Measurements from ENCODE around the gene ARL4C. TPM values are rescaled to one million over a fixed set of nuclear protein-coding genes. Genes with fewer than 3 reads are reported as not detected.

ARL4C gene
- total RNA-seq, 1 experiment from 2014 or later, result 81.2 TPM

DNA sequence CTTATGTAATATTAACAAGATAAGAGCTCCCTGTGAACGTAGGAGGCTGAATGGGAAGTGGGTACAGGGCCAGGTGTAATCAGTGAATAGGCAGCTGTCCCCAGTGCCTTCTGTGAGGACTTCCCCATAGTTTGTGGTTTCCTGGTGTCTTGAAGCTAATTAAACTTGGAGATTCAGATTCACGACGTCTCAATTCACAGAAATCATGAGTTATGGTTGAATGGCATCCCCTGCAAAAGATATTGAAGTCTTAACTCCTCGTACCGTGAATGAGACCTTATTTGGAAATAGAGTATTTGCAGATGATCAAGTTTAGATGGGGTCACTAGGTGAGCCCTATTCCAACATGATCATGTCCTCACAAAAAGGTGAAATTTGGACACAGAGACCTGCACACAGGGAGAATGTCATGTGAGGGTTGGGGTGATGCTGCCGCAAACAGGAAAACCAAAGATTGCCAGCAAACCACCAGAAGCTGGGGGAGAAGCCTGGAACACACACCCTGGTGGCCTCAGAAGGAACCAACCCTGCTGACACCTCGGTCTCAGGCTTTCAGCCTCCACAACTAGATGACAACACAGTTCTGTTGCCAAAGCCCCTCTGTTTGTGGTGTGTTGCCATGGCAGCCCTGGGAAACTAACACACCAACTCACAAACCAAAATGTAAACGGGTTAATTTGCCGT is 13.2 kb downstream of the ARL4C start:
- intact Hi-C loops (cut with micrococcal nuclease; ENCODE audit: unreplicated experiment), result no loop called here
- no TSS peak for BruUV-seq (replicated peaks)
- DNase-seq, result peak in 1 of 2 experiments; percentile 40
- H3K27ac Mint-ChIP-seq (ENCODE audit: unreplicated experiment), result no peak overlapping the region
- CTCF ChIA-PET, result no interaction called here
- H3K4me3 ChIP-seq (ENCODE audit: low read depth, low read length), result no peak overlapping the region
- peaks cover 6% of the 10 kb centered on the region for H3K36me3 Mint-ChIP-seq (ENCODE audit: insufficient read depth, unreplicated experiment)
- H3K9me3 ChIP-seq, result no peaks in the 10 kb centered on the region
- no peaks in the 10 kb centered on the region for H3K9me3 Mint-ChIP-seq (ENCODE audit: unreplicated experiment)
- TF ChIP-seq, protein P1, sequence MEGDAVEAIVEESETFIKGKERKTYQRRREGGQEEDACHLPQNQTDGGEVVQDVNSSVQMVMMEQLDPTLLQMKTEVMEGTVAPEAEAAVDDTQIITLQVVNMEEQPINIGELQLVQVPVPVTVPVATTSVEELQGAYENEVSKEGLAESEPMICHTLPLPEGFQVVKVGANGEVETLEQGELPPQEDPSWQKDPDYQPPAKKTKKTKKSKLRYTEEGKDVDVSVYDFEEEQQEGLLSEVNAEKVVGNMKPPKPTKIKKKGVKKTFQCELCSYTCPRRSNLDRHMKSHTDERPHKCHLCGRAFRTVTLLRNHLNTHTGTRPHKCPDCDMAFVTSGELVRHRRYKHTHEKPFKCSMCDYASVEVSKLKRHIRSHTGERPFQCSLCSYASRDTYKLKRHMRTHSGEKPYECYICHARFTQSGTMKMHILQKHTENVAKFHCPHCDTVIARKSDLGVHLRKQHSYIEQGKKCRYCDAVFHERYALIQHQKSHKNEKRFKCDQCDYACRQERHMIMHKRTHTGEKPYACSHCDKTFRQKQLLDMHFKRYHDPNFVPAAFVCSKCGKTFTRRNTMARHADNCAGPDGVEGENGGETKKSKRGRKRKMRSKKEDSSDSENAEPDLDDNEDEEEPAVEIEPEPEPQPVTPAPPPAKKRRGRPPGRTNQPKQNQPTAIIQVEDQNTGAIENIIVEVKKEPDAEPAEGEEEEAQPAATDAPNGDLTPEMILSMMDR (IDR thresholded peaks at IDR 0.05; ENCODE audit: insufficient read depth in 1 of 2, low read depth in 1 of 2, low read length in 1 of 2, severe bottlenecking in 1 of 2, unreplicated experiment in 1 of 2), result peak; percentile 9 to 14
- no peaks in the 10 kb centered on the region for H3K27me3 Mint-ChIP-seq (ENCODE audit: insufficient read depth, unreplicated experiment)
- H3K4me1 ChIP-seq, result no peaks in the 10 kb centered on the region
- H3K4me3 Mint-ChIP-seq (ENCODE audit: unreplicated experiment), result no peak overlapping the region
- no peaks in the 10 kb centered on the region for H3K36me3 ChIP-seq (ENCODE audit: control insufficient read depth, insufficient read depth, low read length)
- POLR2A ChIA-PET, result no interaction called here
- no peaks in the 10 kb centered on the region for H3K27me3 ChIP-seq (replicated peaks; ENCODE audit: control insufficient read depth, insufficient read depth, low read length)
- no peaks in the 10 kb centered on the region for H3K4me1 Mint-ChIP-seq (ENCODE audit: low read depth, unreplicated experiment)

GRCh38 chr2:234481301-234481700 is 15.6 kb downstream of the ARL4C start:
- no peaks in the 10 kb centered on the region for H3K4me1 Mint-ChIP-seq (ENCODE audit: low read depth, unreplicated experiment)
- Histone ChIP-seq H3K36me3 (ENCODE audit: control insufficient read depth, insufficient read depth, low read length) (no peaks in the 10 kb centered on the region), H3K4me3 (ENCODE audit: low read depth, low read length) (no peak overlapping the region), H3K9me3 (no peaks in the 10 kb centered on the region), H3K27me3 (replicated peaks; ENCODE audit: control insufficient read depth, insufficient read depth, low read length) (no peaks in the 10 kb centered on the region), H3K4me1 (no peaks in the 10 kb centered on the region)
- no peak overlapping the region for H3K27ac Mint-ChIP-seq (ENCODE audit: unreplicated experiment)
- TF ChIP-seq, protein P1 (IDR thresholded peaks at IDR 0.05; ENCODE audit: insufficient read depth in 1 of 2, low read depth in 1 of 2, low read length in 1 of 2, severe bottlenecking in 1 of 2, unreplicated experiment in 1 of 2), result no peak
- no peaks in the 10 kb centered on the region for H3K36me3 Mint-ChIP-seq (ENCODE audit: insufficient read depth, unreplicated experiment)
- no peak overlapping the region for H3K4me3 Mint-ChIP-seq (ENCODE audit: unreplicated experiment)
- no peak for DNase-seq
- ChIA-PET POLR2A (no interaction called here), CTCF (no interaction called here)
- no peaks in the 10 kb centered on the region for H3K9me3 Mint-ChIP-seq (ENCODE audit: unreplicated experiment)
- intact Hi-C loops (cut with micrococcal nuclease; ENCODE audit: unreplicated experiment), result no loop called here
- no TSS peak for BruUV-seq (replicated peaks)
- no peaks in the 10 kb centered on the region for H3K27me3 Mint-ChIP-seq (ENCODE audit: insufficient read depth, unreplicated experiment)

GRCh38 chr2:234480337-234480736 is 16.5 kb downstream of the ARL4C start:
- Mint-ChIP-seq H3K27ac (ENCODE audit: unreplicated experiment) (no peak overlapping the region), H3K36me3 (ENCODE audit: insufficient read depth, unreplicated experiment) (no peaks in the 10 kb centered on the region), H3K4me1 (ENCODE audit: low read depth, unreplicated experiment) (no peaks in the 10 kb centered on the region), H3K9me3 (ENCODE audit: unreplicated experiment) (no peaks in the 10 kb centered on the region), H3K27me3 (ENCODE audit: insufficient read depth, unreplicated experiment) (no peaks in the 10 kb centered on the region), H3K4me3 (ENCODE audit: unreplicated experiment) (no peak overlapping the region)
- intact Hi-C loops (cut with micrococcal nuclease; ENCODE audit: unreplicated experiment), result no loop called here
- Histone ChIP-seq H3K4me1 (no peaks in the 10 kb centered on the region), H3K36me3 (ENCODE audit: control insufficient read depth, insufficient read depth, low read length) (no peaks in the 10 kb centered on the region), H3K9me3 (no peaks in the 10 kb centered on the region), H3K27me3 (replicated peaks; ENCODE audit: control insufficient read depth, insufficient read depth, low read length) (no peaks in the 10 kb centered on the region), H3K4me3 (ENCODE audit: low read depth, low read length) (no peak overlapping the region)
- TF ChIP-seq, protein P1 (IDR thresholded peaks at IDR 0.05; ENCODE audit: insufficient read depth in 1 of 2, low read depth in 1 of 2, low read length in 1 of 2, severe bottlenecking in 1 of 2, unreplicated experiment in 1 of 2), result no peak
- no peak for DNase-seq
- BruUV-seq (replicated peaks), result no TSS peak
- ChIA-PET POLR2A (no interaction called here), CTCF (no interaction called here)

All from Caco-2 (cell line).